VCaP (cell line): ENCODE data around the gene C2CD4B.

ENCODE experiments used
- H3K27ac ChIP-seq: fragments of 450-650 bp; 2 replicates; pipeline ENCODE4 v1.5.1; 2017
- CTCF ChIP-seq: fragments of 450-650 bp; conservative IDR thresholded peaks from 2 replicates; pipeline ENCODE4 v1.5.1; 2017; ENCODE audit warnings: mild to moderate bottlenecking, moderate library complexity

C2CD4B gene

GRCh38 chr15:62171882-62172281 lies 6.8 kb upstream of the C2CD4B start:
- no peak overlapping the region for H3K27ac ChIP-seq
- TF ChIP-seq CTCF, result no peak

GRCh38 chr15:62165793-62166375 lies 799 bp upstream of the C2CD4B start:
- peak overlapping the region; percentile 36 for H3K27ac ChIP-seq
- no peak for TF ChIP-seq CTCF

GRCh38 chr15:62164396-62165103 lies 535 bp downstream of the C2CD4B start:
- H3K27ac ChIP-seq, result no peak overlapping the region
- TF ChIP-seq CTCF, result no peak

- no peak for TF ChIP-seq CTCF
- no peak overlapping the region for H3K27ac ChIP-seq
These were observed 1.1 kb downstream of the C2CD4B start for GRCh38 chr15:62164014-62164395.

- no peak for TF ChIP-seq CTCF
- no peak overlapping the region for H3K27ac ChIP-seq
These were observed 1.6 kb downstream of the C2CD4B start for GRCh38 chr15:62163397-62164013.

- TF ChIP-seq CTCF, result no peak
- H3K27ac ChIP-seq, result no peak overlapping the region
These were observed 11.9 kb downstream of the C2CD4B start for GRCh38 chr15:62153228-62153627.

- no peak for TF ChIP-seq CTCF
- H3K27ac ChIP-seq, result no peak overlapping the region
These were observed 14.6 kb downstream of the C2CD4B start for GRCh38 chr15:62150445-62150844.
